ENCODE results near the gene MYPN. TPM values are rescaled to one million over a fixed set of nuclear protein-coding genes. Genes with fewer than 3 reads are reported as not detected.
"Not testable (repeated sequence)": the region's sequence is repeated elsewhere in the genome, so short reads cannot be mapped to it uniquely, and the experiment has no call there.

MYPN gene
- total RNA-seq = not detected

- no peak for DNase-seq (ENCODE audit: low read depth in 2 of 3, low spot score in 2 of 3)
Measured at GRCh38 chr10:68109331-68109730, at the start of gene MYPN. Gene MYPN (plus strand): TSS chr10:68109488. CDS start chr10:68121439, 11,951 bp downstream.

GRCh38 chr10:68067029-68067428, 42.3 kb upstream of the MYPN start:
- DNase-seq (ENCODE audit: low read depth in 2 of 3, low spot score in 2 of 3) = no peak

GRCh38 chr10:68067508-68067907, 41.8 kb upstream of the MYPN start:
- no peak for DNase-seq (ENCODE audit: low read depth in 2 of 3, low spot score in 2 of 3)

- DNase-seq (ENCODE audit: low read depth in 2 of 3, low spot score in 2 of 3) = no peak
Measured at GRCh38 chr10:68073631-68074030, 35.7 kb upstream of the MYPN start.

GRCh38 chr10:68074031-68074774, 35.1 kb upstream of the MYPN start:
- peak in 2 of 3 donors; percentile 6 for DNase-seq (ENCODE audit: low read depth in 2 of 3, low spot score in 2 of 3)

- DNase-seq (ENCODE audit: low read depth in 2 of 3, low spot score in 2 of 3) = peak; percentile 84 to 93 (median 91)
Measured at GRCh38 chr10:68074775-68075549, 34.3 kb upstream of the MYPN start, which contains the start of gene HERC4. Gene HERC4 (minus strand): TSS chr10:68075283. CDS start chr10:68073108, 2,175 bp downstream.

GRCh38 chr10:68075550-68076004, 33.7 kb upstream of the MYPN start:
- no peak for DNase-seq (ENCODE audit: low read depth in 2 of 3, low spot score in 2 of 3)

- DNase-seq (ENCODE audit: low read depth in 2 of 3, low spot score in 2 of 3) = not testable (repeated sequence)
Measured at GRCh38 chr10:68076081-68076480, 33.2 kb upstream of the MYPN start.

GRCh38 chr10:68077026-68077425, 32.3 kb upstream of the MYPN start:
- no peak for DNase-seq (ENCODE audit: low read depth in 2 of 3, low spot score in 2 of 3)

- no peak for DNase-seq (ENCODE audit: low read depth in 2 of 3, low spot score in 2 of 3)
Measured at GRCh38 chr10:68079434-68079833, 29.9 kb upstream of the MYPN start.

- no peak for DNase-seq (ENCODE audit: low read depth in 2 of 3, low spot score in 2 of 3)
Measured at GRCh38 chr10:68080853-68081431, 28.3 kb upstream of the MYPN start.

- DNase-seq (ENCODE audit: low read depth in 2 of 3, low spot score in 2 of 3) = no peak
Measured at GRCh38 chr10:68081916-68082315, 27.4 kb upstream of the MYPN start.

GRCh38 chr10:68082872-68083271, 26.4 kb upstream of the MYPN start:
- peak in 2 of 3 donors; percentile 5 to 42 for DNase-seq (ENCODE audit: low read depth in 2 of 3, low spot score in 2 of 3)

- DNase-seq (ENCODE audit: low read depth in 2 of 3, low spot score in 2 of 3) = no peak
Measured at GRCh38 chr10:68083953-68084352, 25.3 kb upstream of the MYPN start.

- no peak for DNase-seq (ENCODE audit: low read depth in 2 of 3, low spot score in 2 of 3)
Measured at GRCh38 chr10:68084469-68084868, 24.8 kb upstream of the MYPN start.

GRCh38 chr10:68086011-68086410, 23.3 kb upstream of the MYPN start:
- DNase-seq (ENCODE audit: low read depth in 2 of 3, low spot score in 2 of 3) = no peak

- DNase-seq (ENCODE audit: low read depth in 2 of 3, low spot score in 2 of 3) = no peak
Measured at GRCh38 chr10:68086910-68087684, 22.2 kb upstream of the MYPN start.

GRCh38 chr10:68087685-68088401, 21.4 kb upstream of the MYPN start:
- DNase-seq (ENCODE audit: low read depth in 2 of 3, low spot score in 2 of 3) = no peak

GRCh38 chr10:68088740-68089139, 20.5 kb upstream of the MYPN start:
- no peak for DNase-seq (ENCODE audit: low read depth in 2 of 3, low spot score in 2 of 3)

- DNase-seq (ENCODE audit: low read depth in 2 of 3, low spot score in 2 of 3) = no peak
Measured at GRCh38 chr10:68090586-68090985, 18.7 kb upstream of the MYPN start.
